GM18502 (cell line): ENCODE data around the gene NALCN.

ENCODE experiments used
- ATAC-seq: cut with Tn5 transposase; IDR thresholded peaks from one replicate; pipeline ENCODE4 v1.9.1; 2021; ENCODE audit warnings: mild to moderate bottlenecking; ENCODE audit not compliant: unreplicated experiment, poor library complexity

NALCN gene

DNA sequence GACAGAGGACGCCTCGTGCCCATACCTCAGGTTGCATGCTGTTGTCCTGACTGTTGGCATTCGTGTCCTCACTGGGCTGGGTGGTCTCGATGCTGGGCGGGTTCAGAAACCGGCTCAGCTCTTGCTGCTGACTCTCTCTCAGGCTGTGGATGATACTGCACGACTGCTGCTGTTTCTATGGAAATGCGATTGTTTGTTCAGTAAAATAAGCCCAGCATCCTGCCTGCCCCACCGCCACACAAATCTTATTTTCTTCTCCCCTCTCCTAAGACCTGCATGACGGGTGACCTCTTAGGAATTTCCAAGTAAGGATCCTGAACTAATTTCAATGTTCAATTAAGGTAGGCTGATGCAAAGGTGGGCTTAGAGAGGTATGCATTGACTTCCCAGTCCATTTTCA is 356.5 kb downstream of the NALCN start:
- ATAC-seq, result no peak

DNA sequence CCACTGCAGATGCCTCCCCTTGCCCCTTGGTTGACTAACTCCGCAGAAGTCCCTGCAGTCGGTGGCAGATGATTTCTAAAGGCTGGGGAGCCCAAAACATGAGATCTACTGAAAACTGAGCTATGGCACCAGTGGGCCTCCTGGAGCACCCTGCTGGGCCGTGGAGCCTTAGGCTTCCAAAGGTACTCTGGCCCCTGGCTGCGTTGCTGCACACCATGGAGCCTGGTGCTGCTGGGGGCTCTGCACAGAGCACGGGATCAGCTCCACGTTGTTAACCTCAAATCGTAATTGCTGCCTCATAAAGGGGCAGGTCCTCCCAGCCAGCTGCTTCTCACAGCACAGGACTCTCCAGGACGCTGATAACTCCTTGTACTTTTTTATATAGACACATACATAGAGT is 357.5 kb downstream of the NALCN start:
- no peak for ATAC-seq

DNA sequence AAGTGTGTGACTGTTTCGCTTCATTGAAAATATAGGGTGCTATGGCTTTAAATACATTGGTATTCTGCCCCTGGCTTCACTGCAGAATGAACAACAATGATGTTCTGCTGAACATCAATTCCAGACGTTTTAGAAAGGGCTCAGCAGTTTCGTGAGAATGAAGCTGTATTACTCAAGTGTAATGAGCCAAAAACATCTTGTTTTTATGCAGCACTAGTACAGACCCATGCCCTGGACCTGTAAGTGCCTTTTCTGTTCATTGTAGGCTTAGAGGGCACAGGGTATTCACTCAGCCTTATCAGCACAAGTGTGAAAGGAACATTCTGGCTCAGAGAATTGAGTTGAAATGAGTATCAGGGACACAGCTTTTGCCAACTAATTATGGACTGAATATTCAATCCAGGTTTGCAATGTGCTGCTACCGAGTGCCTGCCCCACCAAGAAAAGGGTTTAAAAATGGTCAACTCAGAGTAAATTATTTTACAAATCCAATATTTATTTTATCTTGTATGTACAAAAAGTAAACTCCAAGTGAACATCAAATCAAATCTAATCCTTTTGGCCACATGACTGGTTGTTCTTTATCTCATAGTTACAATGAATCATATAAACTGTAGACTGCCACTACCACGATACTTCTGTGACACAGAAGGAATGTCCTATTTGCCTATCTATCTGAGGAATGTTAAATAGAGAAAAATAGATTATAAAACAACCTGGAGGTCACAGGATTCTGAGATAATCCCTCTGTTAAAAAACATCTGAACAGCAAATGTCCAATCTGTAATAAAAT is 362.8 kb downstream of the NALCN start:
- no peak for ATAC-seq

DNA sequence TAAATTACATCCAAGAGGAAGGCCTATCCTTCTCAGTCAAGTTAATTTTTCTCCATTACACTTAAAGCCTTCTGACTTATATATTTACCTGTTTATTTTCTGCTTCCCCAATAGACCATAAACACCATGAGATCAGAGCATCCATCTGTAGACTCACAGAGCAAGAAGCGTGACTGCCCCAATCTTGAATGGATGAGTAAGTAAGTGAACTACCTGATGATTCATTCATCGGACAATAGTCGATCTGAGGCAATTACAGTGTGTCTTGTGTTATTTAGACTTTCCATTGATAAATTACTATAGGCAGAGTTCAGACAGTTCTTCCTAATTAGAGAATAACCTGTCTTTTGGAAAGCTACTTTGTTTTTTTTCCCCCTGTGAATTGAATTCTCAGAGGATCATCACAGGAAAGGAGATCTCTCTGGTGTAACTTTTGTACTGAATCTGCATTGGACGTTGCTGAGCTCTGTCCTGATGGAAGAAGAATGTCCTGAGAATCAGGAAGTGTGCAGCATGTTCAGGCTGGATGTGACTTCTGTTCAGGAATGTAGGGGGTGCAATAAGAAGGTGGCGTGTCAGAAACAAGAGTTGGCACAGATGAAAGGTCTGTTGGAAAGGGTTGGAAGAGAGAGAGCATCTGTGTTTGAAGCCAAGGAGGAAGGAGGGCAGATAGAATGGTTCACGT is 367.0 kb downstream of the NALCN start:
- no peak for ATAC-seq

DNA sequence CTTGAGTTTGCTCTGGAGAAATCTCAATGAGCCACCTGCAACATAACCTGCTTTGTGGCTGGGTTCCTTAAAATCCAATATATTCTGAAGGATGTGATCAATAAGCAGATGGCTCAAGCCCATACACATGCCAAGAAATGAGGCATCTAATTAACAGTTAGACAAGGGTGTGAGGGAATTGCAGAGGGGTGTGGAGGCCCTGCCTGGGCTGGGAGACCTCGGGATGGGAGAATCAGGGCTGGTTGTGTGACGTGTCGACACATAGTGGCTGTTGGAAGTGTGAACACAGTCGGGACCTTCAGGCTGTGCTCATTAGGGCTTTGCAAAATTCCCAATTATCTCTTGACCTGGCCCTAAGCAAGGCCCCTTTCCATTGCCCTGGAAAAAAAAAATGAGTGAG is 379.8 kb downstream of the NALCN start:
- no peak for ATAC-seq

GRCh38 chr13:101035119-101035620 is 381.1 kb downstream of the NALCN start:
- ATAC-seq, result no peak

DNA sequence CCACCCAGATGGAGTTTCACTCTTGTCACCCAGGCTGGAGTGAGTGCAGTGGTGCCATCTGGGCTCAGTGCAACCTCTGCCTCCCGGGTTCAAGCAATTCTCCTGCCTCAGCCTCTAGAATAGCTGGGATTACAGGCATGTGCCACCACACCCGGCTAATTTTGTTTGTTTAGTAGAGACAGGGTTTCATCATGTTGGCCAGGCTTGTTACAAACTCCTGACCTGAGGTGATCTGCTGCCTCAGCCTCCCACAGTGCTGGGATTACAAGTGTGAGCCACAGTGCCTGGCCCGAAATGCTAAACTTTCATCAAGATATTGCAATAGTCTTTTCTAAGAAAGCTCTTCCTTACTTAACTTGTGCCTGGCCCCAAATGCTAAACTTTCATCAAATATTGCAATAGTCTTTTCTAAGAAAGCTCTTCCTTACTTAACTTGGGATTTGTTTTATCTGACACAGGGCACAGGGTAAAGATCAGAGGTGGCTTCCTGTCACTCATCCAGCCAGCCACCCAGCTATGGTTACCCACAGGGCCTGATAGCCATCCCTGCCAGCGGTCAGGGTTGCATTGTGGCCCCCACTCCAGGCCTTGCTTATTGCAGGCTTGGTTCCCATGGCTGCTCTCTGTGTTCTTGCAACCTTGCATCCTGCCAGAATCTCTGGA is 389.4 kb downstream of the NALCN start:
- ATAC-seq, result no peak

DNA sequence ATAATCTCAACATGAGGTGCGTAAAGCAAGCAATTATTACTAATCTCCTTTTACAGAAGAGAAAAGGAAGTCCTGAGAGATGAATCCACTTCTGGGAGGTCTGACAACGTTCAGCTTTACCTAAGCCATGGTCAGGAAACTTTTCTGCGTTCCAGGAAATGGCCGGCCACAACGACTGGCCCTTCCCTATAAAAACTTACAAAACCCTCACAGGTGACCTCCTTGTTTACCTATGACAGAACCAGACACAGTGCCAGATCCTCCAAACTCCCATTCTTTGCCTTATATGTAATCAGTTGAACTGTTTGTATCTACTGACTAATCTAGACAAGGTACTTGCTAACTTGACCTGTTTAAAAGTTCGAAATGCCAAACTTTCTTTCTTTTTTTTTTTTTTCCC is 390.0 kb downstream of the NALCN start:
- no peak for ATAC-seq

DNA sequence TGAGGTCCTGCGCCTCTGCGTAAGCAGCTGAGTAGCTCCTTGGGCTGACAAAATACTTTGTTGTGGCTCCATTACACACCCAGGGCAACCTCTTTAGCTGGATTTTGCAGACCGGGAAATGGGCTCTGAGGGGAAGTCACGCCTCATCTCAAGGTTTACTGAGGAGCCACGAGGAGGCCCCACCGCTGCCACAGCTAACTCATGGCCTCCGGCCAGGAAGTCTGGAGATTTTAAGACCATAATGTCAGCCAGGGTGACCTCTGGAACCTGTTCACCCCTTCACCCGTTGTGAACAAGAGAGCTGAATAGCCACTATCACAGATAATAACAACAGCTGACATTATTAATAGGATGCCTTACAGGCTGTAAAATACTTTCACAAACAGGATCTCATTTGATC is 390.4 kb downstream of the NALCN start:
- no peak for ATAC-seq

GRCh38 chr13:101025519-101025918 is 390.8 kb downstream of the NALCN start:
- ATAC-seq, result no peak

GRCh38 chr13:101019126-101019525 is 397.2 kb downstream of the NALCN start:
- ATAC-seq, result no peak

GRCh38 chr13:101018720-101019119 is 397.6 kb downstream of the NALCN start:
- ATAC-seq, result no peak

DNA sequence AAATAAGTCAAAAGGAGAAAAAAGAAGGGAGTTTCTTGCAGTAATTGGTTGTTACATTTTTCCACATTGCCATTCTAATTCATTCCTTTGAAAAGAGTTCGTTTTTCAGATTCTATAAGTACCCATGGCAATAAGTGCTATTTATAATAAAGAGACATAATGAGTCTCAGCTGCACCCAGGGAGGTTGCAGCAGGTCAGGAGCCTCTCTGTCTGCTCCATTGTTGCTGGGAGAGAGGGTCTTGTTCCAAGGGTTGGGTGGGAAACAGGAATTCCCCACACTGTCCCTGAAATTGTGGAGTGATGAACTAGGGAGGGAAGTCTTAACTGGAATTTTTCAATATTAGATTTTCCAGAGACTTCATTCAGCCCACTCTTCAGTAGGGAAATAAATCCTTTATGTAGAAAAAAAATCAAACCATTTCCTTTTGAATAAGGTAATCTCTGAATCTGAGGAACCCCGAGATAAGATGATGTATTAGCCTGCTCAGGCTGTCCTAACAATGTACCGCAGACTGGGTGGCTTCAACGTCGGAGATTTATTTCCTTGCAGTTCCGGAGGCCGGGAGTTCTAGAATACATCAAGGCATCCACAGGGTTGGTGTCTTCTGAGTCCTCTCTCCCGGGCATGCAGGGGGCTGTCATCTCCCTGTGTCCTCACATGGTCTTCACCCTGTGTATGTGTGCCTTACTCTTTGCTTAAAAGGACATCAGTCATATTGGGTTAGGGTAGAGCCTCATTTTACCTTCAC is 399.0 kb downstream of the NALCN start:
- ATAC-seq, result no peak

- no peak for ATAC-seq
Observed at GRCh38 chr13:101016475-101016874, 399.8 kb downstream of the NALCN start.

DNA sequence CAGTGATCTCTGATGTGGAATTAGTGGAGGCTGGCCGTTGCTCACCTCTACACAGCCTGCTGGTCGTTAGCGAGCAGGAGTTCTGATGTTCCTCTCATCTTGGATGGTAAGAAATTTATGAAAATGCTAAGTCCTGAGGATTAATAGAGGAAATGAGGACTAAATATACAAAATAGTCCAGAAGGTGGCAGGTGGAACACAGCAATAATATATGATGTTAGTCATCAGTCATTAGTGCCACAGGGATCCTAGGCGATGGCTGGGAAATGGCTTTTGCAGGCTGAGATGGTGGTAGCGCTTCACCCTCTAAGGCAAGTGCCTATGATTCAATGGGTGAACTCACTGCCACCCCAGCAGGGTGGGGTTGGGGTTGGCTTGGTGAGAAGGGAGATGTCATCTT is 403.1 kb downstream of the NALCN start:
- ATAC-seq, result no peak

- ATAC-seq, result no peak
Observed at GRCh38 chr13:101010100-101010499, 406.2 kb downstream of the NALCN start.

- no peak for ATAC-seq
Observed at GRCh38 chr13:101007245-101007644, 409.1 kb downstream of the NALCN start.
